PC-9 (cell line): ENCODE data around the gene PKP2. TPM values are rescaled to one million over a fixed set of nuclear protein-coding genes. Genes with fewer than 3 reads are reported as not detected.

Experiments
- BruUV-seq: library from RNA; stranded (reverse); fragments of 400-500 nt; replicated peaks from 2 replicates; lab custom pipeline; 2021; lab: Mats Ljungman, UMichigan
- CTCF ChIA-PET: fragments of 300-600 bp; sonication (Branson Sonifier 250); formaldehyde crosslinking; loops from one replicate; lab custom pipeline; 2022; ENCODE audit warnings: antibody characterized with exemption; lab: Charles Lee
- POLR2A ChIA-PET: fragments of 300-600 bp; sonication (Branson Sonifier 250); formaldehyde crosslinking; loops from one replicate; lab custom pipeline; 2022; ENCODE audit warnings: antibody characterized with exemption; ENCODE audit not compliant: unreplicated experiment; lab: Charles Lee
- DNase-seq, 2 experiments: peaks; one replicate each; pipeline versions ENCODE4 v3.0.0 to v3.0.0-alpha.2; 2015 to 2022; ENCODE audit warnings: mixed read lengths in 1 of 2
- H2AFZ ChIP-seq: fragments of 200-600 bp; sonication (generic); 2 replicates; pipeline ENCODE4 v1.8.1; 2017; ENCODE audit warnings: antibody characterized with exemption
- H3F3A ChIP-seq: fragments of 200-600 bp; sonication (generic); 2 replicates; pipeline ENCODE4 v1.8.1; 2017; ENCODE audit warnings: antibody characterized with exemption, mild to moderate bottlenecking, low read depth; ENCODE audit not compliant: insufficient read depth
- H3K27ac ChIP-seq: fragments of 200-600 bp; sonication (generic); 2 replicates; pipeline ENCODE4 v1.6.1; 2016; ENCODE audit warnings: mixed run types
- H3K27me3 ChIP-seq: fragments of 200-600 bp; sonication (generic); 2 replicates; pipeline ENCODE4 v1.6.1; 2016; ENCODE audit warnings: low read depth, mixed run types; ENCODE audit not compliant: insufficient read depth
- H3K36me3 ChIP-seq: fragments of 200-600 bp; sonication (generic); 2 replicates; pipeline ENCODE4 v1.6.1; 2016; ENCODE audit warnings: low read depth, mixed run types
- H3K4me1 ChIP-seq: fragments of 200-600 bp; sonication (generic); replicated peaks from 2 replicates; pipeline ENCODE4 v1.6.1; 2016; ENCODE audit warnings: mixed run types; ENCODE audit not compliant: insufficient read depth
- H3K4me2 ChIP-seq: fragments of 200-600 bp; sonication (generic); 2 replicates; pipeline ENCODE4 v1.6.1; 2017; ENCODE audit warnings: mixed run types
- H3K4me3 ChIP-seq: fragments of 200-600 bp; sonication (generic); 2 replicates; pipeline ENCODE4 v1.6.1; 2016; ENCODE audit warnings: mixed run types
- H3K79me2 ChIP-seq: fragments of 200-600 bp; sonication (generic); 2 replicates; pipeline ENCODE4 v1.6.1; 2017; ENCODE audit warnings: low read depth, mixed run types
- H3K9me2 ChIP-seq: fragments of 200-600 bp; sonication (generic); 2 replicates; pipeline ENCODE4 v1.8.1; 2017; ENCODE audit warnings: mild to moderate bottlenecking; ENCODE audit not compliant: insufficient read depth
- H3K9me3 ChIP-seq: fragments of 200-600 bp; sonication (generic); 2 replicates; pipeline ENCODE4 v1.8.1; 2016; ENCODE audit warnings: low read depth; ENCODE audit not compliant: insufficient read depth
- H4K20me1 ChIP-seq: fragments of 200-600 bp; sonication (generic); 2 replicates; pipeline ENCODE4 v1.8.1; 2017; ENCODE audit not compliant: insufficient read depth
- EZH2 ChIP-seq: fragments of 200-600 bp; sonication (generic); IDR thresholded peaks from 2 replicates; pipeline ENCODE4 v1.8.0; 2017; ENCODE audit warnings: antibody characterized with exemption, low read depth
- intact Hi-C: fragments of 100-400 bp; cut with micrococcal nuclease; formaldehyde crosslinking; loops from one replicate; pipeline ENCODE4 v1.10.0; 2022; ENCODE audit not compliant: unreplicated experiment
- total RNA-seq: library from RNA; stranded (reverse); gene quantifications from 2 replicates; pipeline ENCODE4 v1.2.3, GENCODE V29; 2021
- TF ChIP-seq, protein P1 (sequence below): fragments of 200-600 bp; sonication (generic); conservative IDR thresholded peaks from 2 replicates; pipeline ENCODE4 v1.6.1; 2017; ENCODE audit warnings: mixed run types, antibody characterized with exemption, mild to moderate bottlenecking, moderate library complexity

Gene PKP2
- total RNA-seq, 1 experiment from 2014 or later = 88.1 TPM

DNA sequence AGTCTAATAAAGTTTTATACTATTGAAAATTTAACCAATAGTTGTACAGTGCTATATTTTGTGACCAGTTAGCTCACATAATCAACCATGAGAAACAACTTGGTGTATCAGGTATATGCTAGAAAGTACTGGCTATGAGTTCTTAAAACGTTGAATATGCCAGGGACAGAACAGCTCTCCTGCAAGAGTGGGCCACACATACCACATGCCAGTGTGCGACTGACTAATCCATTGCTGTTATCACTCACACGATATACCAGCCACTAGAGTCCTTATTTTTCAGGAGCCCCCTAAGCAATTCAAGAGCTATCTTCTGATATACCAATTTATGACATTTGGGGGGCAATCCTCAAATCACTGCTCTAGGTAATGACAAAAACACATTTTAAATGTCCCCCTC, 9.5 kb downstream of the PKP2 start:
- Histone ChIP-seq H3K4me2 (no peak overlapping the region), H2AFZ (no peak overlapping the region), H3K27ac (no peak overlapping the region), H3F3A (peaks cover 13% of the 10 kb centered on the region), H3K79me2 (peaks cover 64% of the 10 kb centered on the region), H3K27me3 (no peaks in the 10 kb centered on the region), H3K9me2 (no peaks in the 10 kb centered on the region), H3K9me3 (no peaks in the 10 kb centered on the region), H3K4me1 (peaks cover 22% of the 10 kb centered on the region), H3K4me3 (no peak overlapping the region), H3K36me3 (0 out of 2 replicates have a peak, but pooled peaks cover 3% of the 10 kb centered on the region), H4K20me1 (no peaks in the 10 kb centered on the region)
- no TSS peak for BruUV-seq
- ChIA-PET POLR2A (no interaction called here), CTCF (no interaction called here)
- intact Hi-C loops = no loop called here
- no peak for TF ChIP-seq EZH2
- no peak for DNase-seq

DNA sequence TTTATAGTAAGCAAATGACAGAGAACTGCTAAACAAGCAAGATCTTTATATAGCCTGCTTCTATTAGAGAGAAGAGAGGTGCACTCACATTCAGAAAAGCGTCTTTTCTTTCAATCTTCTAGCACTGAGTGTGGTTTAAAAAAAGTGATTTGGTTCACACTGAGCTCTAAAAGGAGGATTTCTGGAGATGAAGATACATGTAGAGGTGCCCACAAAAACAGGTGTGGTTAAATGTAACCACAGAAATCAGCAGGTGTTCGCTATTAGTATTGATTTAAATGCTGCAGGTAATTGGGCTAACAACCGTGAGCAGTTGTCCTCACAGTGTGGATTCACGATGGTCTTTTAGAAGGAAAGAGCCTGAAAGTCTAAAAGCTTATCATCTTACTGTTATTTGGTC, 10.7 kb downstream of the PKP2 start:
- peaks cover 9% of the 10 kb centered on the region for H3K4me1 ChIP-seq
- peaks cover 56% of the 10 kb centered on the region for H3K79me2 ChIP-seq
- DNase-seq = no peak
- ChIA-PET CTCF (no interaction called here), POLR2A (interaction anchor here (0.6 kb wide), 1 partner anchor 11 kb away, joined by 3 read pairs; no protein-coding TSS in a partner anchor)
- no peak overlapping the region for H3K27ac ChIP-seq
- H3K9me2 ChIP-seq = no peaks in the 10 kb centered on the region
- H3K4me2 ChIP-seq = no peak overlapping the region
- no peaks in the 10 kb centered on the region for H3K27me3 ChIP-seq
- 0 out of 2 replicates have a peak, but pooled peaks cover 3% of the 10 kb centered on the region for H3K36me3 ChIP-seq
- no TSS peak for BruUV-seq
- no peak overlapping the region for H2AFZ ChIP-seq
- H3K4me3 ChIP-seq = no peak overlapping the region
- H3F3A ChIP-seq = peaks cover 3% of the 10 kb centered on the region
- TF ChIP-seq, protein P1, sequence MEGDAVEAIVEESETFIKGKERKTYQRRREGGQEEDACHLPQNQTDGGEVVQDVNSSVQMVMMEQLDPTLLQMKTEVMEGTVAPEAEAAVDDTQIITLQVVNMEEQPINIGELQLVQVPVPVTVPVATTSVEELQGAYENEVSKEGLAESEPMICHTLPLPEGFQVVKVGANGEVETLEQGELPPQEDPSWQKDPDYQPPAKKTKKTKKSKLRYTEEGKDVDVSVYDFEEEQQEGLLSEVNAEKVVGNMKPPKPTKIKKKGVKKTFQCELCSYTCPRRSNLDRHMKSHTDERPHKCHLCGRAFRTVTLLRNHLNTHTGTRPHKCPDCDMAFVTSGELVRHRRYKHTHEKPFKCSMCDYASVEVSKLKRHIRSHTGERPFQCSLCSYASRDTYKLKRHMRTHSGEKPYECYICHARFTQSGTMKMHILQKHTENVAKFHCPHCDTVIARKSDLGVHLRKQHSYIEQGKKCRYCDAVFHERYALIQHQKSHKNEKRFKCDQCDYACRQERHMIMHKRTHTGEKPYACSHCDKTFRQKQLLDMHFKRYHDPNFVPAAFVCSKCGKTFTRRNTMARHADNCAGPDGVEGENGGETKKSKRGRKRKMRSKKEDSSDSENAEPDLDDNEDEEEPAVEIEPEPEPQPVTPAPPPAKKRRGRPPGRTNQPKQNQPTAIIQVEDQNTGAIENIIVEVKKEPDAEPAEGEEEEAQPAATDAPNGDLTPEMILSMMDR = no peak
- no peaks in the 10 kb centered on the region for H4K20me1 ChIP-seq
- H3K9me3 ChIP-seq = no peaks in the 10 kb centered on the region
- intact Hi-C loops = no loop called here

DNA sequence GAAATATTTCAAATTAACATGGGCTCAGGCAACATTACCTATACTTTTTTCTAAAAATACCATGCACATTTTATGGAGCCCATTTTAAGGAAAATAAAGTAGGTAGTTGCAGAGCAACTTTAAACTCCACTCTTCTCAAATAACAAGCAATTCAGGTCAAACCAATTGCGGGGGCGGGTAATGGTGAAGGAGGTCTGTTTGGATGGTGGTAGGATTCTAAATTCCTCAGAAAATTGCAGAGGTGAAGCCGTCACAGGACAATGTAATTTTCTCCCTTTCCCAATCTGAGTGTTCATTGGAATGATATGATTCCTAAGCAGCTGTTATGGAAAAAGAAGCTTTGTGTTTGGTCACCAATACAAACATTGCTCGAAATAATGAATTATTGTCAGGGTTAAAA, 11.6 kb downstream of the PKP2 start:
- no peak overlapping the region for H2AFZ ChIP-seq
- no peak overlapping the region for H3K4me2 ChIP-seq
- H3K9me3 ChIP-seq = peaks cover 3% of the 10 kb centered on the region; the same call in 1 of the 2 replicates
- no peak overlapping the region for H3K27ac ChIP-seq
- no peaks in the 10 kb centered on the region; the same call in none of the 2 replicates for H3F3A ChIP-seq
- TF ChIP-seq, protein P1 = no peak
- no peak for TF ChIP-seq EZH2
- DNase-seq = no peak
- H3K4me3 ChIP-seq = no peak overlapping the region
- H3K4me1 ChIP-seq = peaks cover 12% of the 10 kb centered on the region
- ChIA-PET CTCF (no interaction called here), POLR2A (no interaction called here)
- no peaks in the 10 kb centered on the region for H3K9me2 ChIP-seq
- intact Hi-C loops = no loop called here
- no peaks in the 10 kb centered on the region for H3K27me3 ChIP-seq
- peaks cover 47% of the 10 kb centered on the region for H3K79me2 ChIP-seq
- H4K20me1 ChIP-seq = no peaks in the 10 kb centered on the region
- H3K36me3 ChIP-seq = 0 out of 2 replicates have a peak, but pooled peaks cover 3% of the 10 kb centered on the region
- BruUV-seq = no TSS peak

DNA sequence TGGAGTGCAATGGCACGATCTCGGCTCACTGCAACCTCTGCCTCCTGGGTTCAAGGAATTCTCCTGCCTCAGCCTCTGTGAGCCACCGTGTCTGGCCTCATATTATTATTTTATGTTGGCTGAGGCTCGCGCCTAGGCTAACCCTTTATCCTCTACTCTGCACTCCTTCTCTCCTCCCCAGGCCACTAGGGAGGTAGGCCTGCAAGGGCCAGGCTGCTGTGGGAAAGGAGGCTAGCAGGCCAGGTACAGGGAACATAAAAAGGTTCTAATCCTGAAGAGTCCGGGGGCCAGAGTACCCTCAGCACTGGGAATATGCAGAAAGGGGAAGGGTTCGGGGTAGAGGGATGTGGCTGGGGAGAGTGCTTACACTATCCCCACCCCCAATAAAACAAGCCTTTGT, 14.9 kb downstream of the PKP2 start:
- intact Hi-C loops = no loop called here
- Histone ChIP-seq H3K27me3 (no peaks in the 10 kb centered on the region), H3K9me3 (peaks cover 3% of the 10 kb centered on the region; the same call in 1 of the 2 replicates), H4K20me1 (no peaks in the 10 kb centered on the region), H3K4me2 (no peak overlapping the region), H3K9me2 (no peaks in the 10 kb centered on the region), H3K4me3 (no peak overlapping the region), H3K36me3 (peaks cover 6% of the 10 kb centered on the region; the same call in 1 of the 2 replicates), H3F3A (no peaks in the 10 kb centered on the region; the same call in 1 of the 2 replicates), H3K4me1 (peaks cover 6% of the 10 kb centered on the region; the same call in 1 of the 2 replicates), H3K79me2 (peaks cover 21% of the 10 kb centered on the region), H2AFZ (no peak overlapping the region), H3K27ac (no peak overlapping the region)
- no peak for DNase-seq
- POLR2A ChIA-PET = no interaction called here
- CTCF ChIA-PET = no interaction called here
- no TSS peak for BruUV-seq
- TF ChIP-seq EZH2 = no peak
- TF ChIP-seq, protein P1 = no peak
